Measurements from ENCODE around the gene TADA2B. TPM values are rescaled to one million over a fixed set of nuclear protein-coding genes. Genes with fewer than 3 reads are reported as not detected.

Gene TADA2B
- total RNA-seq, 2 donors from 2014 or later = 24.0 to 27.2 TPM

DNA sequence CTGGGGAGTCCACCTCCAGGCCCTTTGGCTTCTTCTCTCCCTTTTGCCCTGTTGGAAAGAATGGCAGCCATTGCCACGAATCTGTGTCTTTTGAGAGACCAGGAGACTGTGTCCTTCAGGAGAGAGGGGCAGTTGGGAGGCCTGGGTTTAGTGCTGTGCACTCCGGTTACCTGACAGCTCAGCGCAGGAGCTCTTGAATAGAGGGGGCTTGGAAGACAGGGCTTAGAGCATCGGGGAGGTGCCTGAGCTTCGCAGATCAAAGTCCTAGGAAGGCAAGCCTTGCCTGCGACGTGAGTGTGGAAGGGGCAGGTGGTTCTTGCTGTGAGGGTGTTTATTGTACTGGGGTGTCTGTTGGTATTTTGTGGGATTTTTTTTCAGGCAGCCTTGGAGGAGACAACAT, 41.9 kb upstream of the TADA2B start:
- Histone ChIP-seq H3K4me1 (no peaks in the 10 kb centered on the region), H3K9me3 (no peaks in the 10 kb centered on the region), H3K27ac (no peak overlapping the region), H3K36me3 (peaks cover 27% of the 10 kb centered on the region), H3K9ac (ENCODE audit: low read depth in 2 of 2, low read length in 2 of 2) (no peak overlapping the region), H3K27me3 (no peaks in the 10 kb centered on the region), H3K4me3 (no peak overlapping the region)
- intact Hi-C loops (cut with DNase I) = no loop called here
- no peak for DNase-seq
- TF ChIP-seq CTCF (IDR thresholded peaks at IDR 0.05) = no peak

GRCh38 chr4:7002336-7002735, 40.8 kb upstream of the TADA2B start:
- Histone ChIP-seq H3K9me3 (no peaks in the 10 kb centered on the region), H3K27ac (no peak overlapping the region), H3K27me3 (no peaks in the 10 kb centered on the region), H3K4me3 (no peak overlapping the region), H3K4me1 (no peaks in the 10 kb centered on the region), H3K9ac (ENCODE audit: low read depth in 2 of 2, low read length in 2 of 2) (no peak overlapping the region), H3K36me3 (peaks cover 27% of the 10 kb centered on the region)
- no peak for TF ChIP-seq CTCF (IDR thresholded peaks at IDR 0.05)
- intact Hi-C loops (cut with DNase I) = no loop called here
- DNase-seq = no peak

DNA sequence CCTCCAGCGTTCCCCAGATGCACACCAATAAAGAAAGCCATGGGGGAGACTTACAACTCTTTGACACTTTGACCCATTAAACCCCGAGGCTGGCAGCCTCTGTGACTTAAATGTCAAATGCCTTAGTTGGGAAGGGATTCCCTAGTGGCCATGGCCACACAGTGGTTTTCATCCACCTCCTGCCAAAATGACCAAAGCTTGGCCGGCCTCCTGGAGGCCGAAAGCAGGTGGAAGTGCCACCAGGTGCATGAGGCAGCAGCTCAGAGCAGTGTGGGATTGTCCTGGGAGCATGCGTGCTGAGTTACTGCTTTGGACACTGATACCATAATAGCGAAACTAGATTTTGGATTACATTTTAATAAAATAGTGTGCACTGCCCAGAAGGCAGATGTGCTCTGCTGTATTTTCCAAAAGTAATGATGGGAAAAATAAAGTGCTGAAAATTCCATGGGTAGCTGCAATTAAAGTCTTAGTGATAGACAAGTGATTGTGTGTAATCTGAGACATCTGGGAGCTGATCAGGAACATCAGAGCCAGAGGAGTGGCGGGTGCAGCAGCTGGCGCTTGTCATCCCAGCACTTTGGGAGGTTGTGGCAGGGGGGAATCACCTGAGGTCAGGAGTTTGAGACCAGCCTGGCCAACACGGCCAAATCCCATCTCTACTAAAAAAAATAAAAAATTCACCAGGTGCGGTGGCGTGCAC, 39.8 kb upstream of the TADA2B start:
- H3K4me1 ChIP-seq = no peaks in the 10 kb centered on the region
- TF ChIP-seq CTCF (IDR thresholded peaks at IDR 0.05) = no peak
- no peaks in the 10 kb centered on the region for H3K27me3 ChIP-seq
- H3K9ac ChIP-seq (ENCODE audit: low read depth in 2 of 2, low read length in 2 of 2) = no peak overlapping the region
- no peak for DNase-seq
- intact Hi-C loops (cut with DNase I) = no loop called here
- no peak overlapping the region for H3K4me3 ChIP-seq
- H3K9me3 ChIP-seq = no peaks in the 10 kb centered on the region
- H3K36me3 ChIP-seq = peaks cover 27% of the 10 kb centered on the region
- H3K27ac ChIP-seq = no peak overlapping the region

GRCh38 chr4:7003879-7004240, 39.3 kb upstream of the TADA2B start:
- H3K36me3 ChIP-seq = peaks cover 27% of the 10 kb centered on the region
- H3K27ac ChIP-seq = no peak overlapping the region
- intact Hi-C loops (cut with DNase I) = no loop called here
- no peaks in the 10 kb centered on the region for H3K4me1 ChIP-seq
- no peak overlapping the region for H3K4me3 ChIP-seq
- TF ChIP-seq CTCF (IDR thresholded peaks at IDR 0.05) = no peak
- no peak overlapping the region for H3K9ac ChIP-seq (ENCODE audit: low read depth in 2 of 2, low read length in 2 of 2)
- no peaks in the 10 kb centered on the region for H3K9me3 ChIP-seq
- DNase-seq = no peak
- no peaks in the 10 kb centered on the region for H3K27me3 ChIP-seq

- Histone ChIP-seq H3K27me3 (no peaks in the 10 kb centered on the region), H3K4me1 (no peaks in the 10 kb centered on the region), H3K36me3 (peaks cover 26% of the 10 kb centered on the region), H3K9ac (ENCODE audit: low read depth in 2 of 2, low read length in 2 of 2) (no peak overlapping the region), H3K9me3 (no peaks in the 10 kb centered on the region), H3K27ac (no peak overlapping the region), H3K4me3 (no peak overlapping the region)
- TF ChIP-seq CTCF (IDR thresholded peaks at IDR 0.05) = no peak
- DNase-seq = no peak
- intact Hi-C loops (cut with DNase I) = no loop called here
These were observed 38.8 kb upstream of the TADA2B start for GRCh38 chr4:7004331-7004730.
